ENCODE data around the gene KLHL40.

GRCh38 chr3:42706721-42707619 is 21.6 kb downstream of the KLHL40 start:
- TF ChIP-seq CTCF (IDR thresholded peaks at IDR 0.05 in 2 of 3, conservative IDR thresholded peaks at IDR 0.05 in 1 of 3; ENCODE audit: control insufficient read depth in 2 of 3, extremely low read depth in 1 of 3, insufficient read depth in 1 of 3, low read depth in 3 of 3, low read length in 3 of 3) (no peak), POLR2AphosphoS5 (IDR thresholded peaks at IDR 0.05; ENCODE audit: low read length) (no peak), ATF7 (IDR thresholded peaks at IDR 0.05; ENCODE audit: low read depth) (no peak), GABPA (IDR thresholded peaks at IDR 0.05; ENCODE audit: low read depth) (no peak), YY1 (IDR thresholded peaks at IDR 0.05; ENCODE audit: low read depth, low read length) (no peak), BHLHE40 (IDR thresholded peaks at IDR 0.05; ENCODE audit: borderline replicate concordance in 1 of 2, low read depth in 2 of 2, low read length in 1 of 2) (no peak), MYC (IDR thresholded peaks at IDR 0.05; ENCODE audit: insufficient read depth, insufficient read length, insufficient replicate concordance, low read length, severe bottlenecking) (no peak), HDAC2 (IDR thresholded peaks at IDR 0.05) (no peak)
